ENCODE results near the gene OLR1. TPM values are rescaled to one million over a fixed set of nuclear protein-coding genes. Genes with fewer than 3 reads are reported as not detected.
"Not testable (repeated sequence)": the region's sequence is repeated elsewhere in the genome, so short reads cannot be mapped to it uniquely, and the experiment has no call there.

Gene OLR1
- not detected in 2 replicates for total RNA-seq
- long read RNA-seq = 0 reads

DNA sequence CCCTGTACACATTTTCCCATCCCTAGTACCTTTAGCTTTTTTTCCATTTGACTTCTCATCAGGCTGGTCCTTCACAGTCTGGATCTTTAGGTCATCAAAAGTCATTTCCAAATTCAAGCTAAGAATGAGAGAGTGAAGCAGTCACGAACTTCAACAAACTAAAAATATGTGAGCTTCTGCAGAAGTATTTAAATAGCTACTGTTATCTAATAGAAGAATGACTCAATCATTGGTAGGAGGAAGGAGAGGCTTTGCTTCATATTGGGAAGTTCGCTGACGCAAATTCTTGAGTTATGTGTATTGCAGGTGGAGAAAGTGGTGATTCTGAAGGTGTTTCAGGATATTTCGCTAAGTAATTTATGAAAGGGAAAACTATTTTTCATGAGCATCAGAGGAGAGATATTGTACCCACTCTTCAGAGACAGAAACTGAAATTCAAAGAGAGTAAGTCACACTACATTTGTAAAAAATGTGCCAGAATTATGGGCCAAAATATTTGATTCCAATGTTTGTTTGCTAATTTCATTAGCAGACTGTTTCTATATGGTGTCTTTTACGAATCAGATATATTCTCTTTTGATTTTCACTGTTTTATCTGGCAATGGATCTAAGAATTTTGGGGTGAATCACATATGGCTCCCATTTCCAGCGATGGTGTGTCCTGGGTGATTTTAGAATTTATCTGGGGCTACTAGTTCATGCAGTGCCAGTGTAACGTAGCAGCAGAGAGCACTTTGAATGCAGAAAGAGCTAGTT, at the start of gene OLR1:
Gene OLR1, minus strand, starts transcription at position 160 of the 756 bp plus-strand sequence. Its CDS starts 55 bp downstream, at position 105.
- no peaks in the 10 kb centered on the region for H3K9me3 Mint-ChIP-seq
- no peak within 1 kb of the TSS for H3K4me3 Mint-ChIP-seq
- TF ChIP-seq, protein P1, sequence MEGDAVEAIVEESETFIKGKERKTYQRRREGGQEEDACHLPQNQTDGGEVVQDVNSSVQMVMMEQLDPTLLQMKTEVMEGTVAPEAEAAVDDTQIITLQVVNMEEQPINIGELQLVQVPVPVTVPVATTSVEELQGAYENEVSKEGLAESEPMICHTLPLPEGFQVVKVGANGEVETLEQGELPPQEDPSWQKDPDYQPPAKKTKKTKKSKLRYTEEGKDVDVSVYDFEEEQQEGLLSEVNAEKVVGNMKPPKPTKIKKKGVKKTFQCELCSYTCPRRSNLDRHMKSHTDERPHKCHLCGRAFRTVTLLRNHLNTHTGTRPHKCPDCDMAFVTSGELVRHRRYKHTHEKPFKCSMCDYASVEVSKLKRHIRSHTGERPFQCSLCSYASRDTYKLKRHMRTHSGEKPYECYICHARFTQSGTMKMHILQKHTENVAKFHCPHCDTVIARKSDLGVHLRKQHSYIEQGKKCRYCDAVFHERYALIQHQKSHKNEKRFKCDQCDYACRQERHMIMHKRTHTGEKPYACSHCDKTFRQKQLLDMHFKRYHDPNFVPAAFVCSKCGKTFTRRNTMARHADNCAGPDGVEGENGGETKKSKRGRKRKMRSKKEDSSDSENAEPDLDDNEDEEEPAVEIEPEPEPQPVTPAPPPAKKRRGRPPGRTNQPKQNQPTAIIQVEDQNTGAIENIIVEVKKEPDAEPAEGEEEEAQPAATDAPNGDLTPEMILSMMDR (conservative IDR thresholded peaks at IDR 0.05) = no peak
- no peaks in the 10 kb centered on the region for H3K36me3 Mint-ChIP-seq (ENCODE audit: low read depth)
- no peak for DNase-seq (ENCODE audit: low read depth, low spot score)
- no peak within 1 kb of the TSS for H3K27ac Mint-ChIP-seq (ENCODE audit: unreplicated experiment)
- no peaks in the 10 kb centered on the region for H3K4me1 Mint-ChIP-seq
- H3K27me3 Mint-ChIP-seq (ENCODE audit: low read depth) = no peaks in the 10 kb centered on the region

DNA sequence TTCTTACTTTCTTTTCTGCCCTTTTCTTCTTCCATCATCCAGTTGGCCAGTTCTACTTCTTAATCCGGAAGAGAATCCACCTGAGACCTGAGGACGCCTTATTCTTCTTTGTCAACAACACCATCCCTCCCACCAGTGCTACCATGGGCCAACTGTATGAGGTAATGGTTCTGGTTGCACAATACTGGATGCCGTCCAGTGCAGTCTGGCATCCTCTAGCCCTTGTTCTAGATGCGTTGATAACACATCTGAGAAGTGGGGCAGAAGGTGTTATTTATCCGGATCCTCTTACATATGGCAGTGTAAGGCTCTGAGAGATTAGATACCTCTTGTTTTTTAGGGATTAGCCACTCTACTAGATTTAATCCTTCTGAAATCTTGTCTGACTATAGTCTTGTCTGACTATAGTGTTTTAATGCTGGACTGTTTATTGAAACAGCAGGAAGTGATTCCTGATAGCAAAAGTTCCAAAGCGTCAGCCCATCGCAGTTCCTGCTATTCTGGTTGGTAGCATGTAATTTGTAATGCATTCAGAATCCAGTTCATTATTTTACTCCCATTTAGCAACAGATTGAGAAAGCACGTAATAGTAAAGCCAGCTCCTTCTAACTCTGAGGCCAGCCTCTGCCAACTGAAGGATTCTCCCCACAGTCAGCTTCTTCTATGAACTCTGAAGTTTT, 48.6 kb upstream of the OLR1 start:
- no peak for DNase-seq (ENCODE audit: low read depth, low spot score)
- Mint-ChIP-seq H3K27me3 (ENCODE audit: low read depth) (no peaks in the 10 kb centered on the region), H3K36me3 (ENCODE audit: low read depth) (peaks cover 17% of the 10 kb centered on the region), H3K4me1 (no peaks in the 10 kb centered on the region), H3K9me3 (no peaks in the 10 kb centered on the region), H3K4me3 (no peak overlapping the region), H3K27ac (ENCODE audit: unreplicated experiment) (no peak overlapping the region)
- TF ChIP-seq, protein P1 (conservative IDR thresholded peaks at IDR 0.05) = no peak

- no peak overlapping the region for H3K4me3 Mint-ChIP-seq
- peaks cover 12% of the 10 kb centered on the region for H3K27me3 Mint-ChIP-seq (ENCODE audit: low read depth)
- no peak overlapping the region for H3K27ac Mint-ChIP-seq (ENCODE audit: unreplicated experiment)
- no peak for DNase-seq (ENCODE audit: low read depth, low spot score)
- H3K9me3 Mint-ChIP-seq = no peaks in the 10 kb centered on the region
- H3K4me1 Mint-ChIP-seq = peaks cover 17% of the 10 kb centered on the region
- H3K36me3 Mint-ChIP-seq (ENCODE audit: low read depth) = peaks cover 15% of the 10 kb centered on the region
- TF ChIP-seq, protein P1 (conservative IDR thresholded peaks at IDR 0.05) = no peak
Measured at GRCh38 chr12:10218021-10218420, 46.1 kb upstream of the OLR1 start.

DNA sequence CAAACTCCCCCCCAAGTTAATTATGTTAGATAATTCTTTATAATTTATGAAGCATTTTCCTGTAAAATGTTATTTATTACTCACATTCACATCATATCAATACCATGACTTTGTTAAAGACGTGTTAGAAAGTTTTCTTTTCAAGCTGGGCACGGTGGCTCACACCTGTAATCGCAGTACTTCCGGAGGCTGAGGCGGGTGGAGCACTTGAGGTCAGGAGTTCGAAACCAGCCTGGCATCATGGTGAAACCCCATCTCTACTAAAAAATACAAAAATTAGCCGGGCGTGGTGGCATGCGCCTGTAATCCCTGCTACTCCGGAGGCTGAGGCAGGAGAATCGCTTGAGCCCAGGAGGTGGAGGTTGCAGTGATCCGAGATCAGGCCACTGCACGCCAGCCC, 44.0 kb upstream of the OLR1 start:
- not testable (repeated sequence) for DNase-seq (ENCODE audit: low read depth, low spot score); H3K9me3 Mint-ChIP-seq; H3K36me3 Mint-ChIP-seq (ENCODE audit: low read depth); H3K27ac Mint-ChIP-seq (ENCODE audit: unreplicated experiment); H3K4me3 Mint-ChIP-seq
- Mint-ChIP-seq H3K27me3 (ENCODE audit: low read depth) (peaks cover 12% of the 10 kb centered on the region), H3K4me1 (peaks cover 24% of the 10 kb centered on the region)

DNA sequence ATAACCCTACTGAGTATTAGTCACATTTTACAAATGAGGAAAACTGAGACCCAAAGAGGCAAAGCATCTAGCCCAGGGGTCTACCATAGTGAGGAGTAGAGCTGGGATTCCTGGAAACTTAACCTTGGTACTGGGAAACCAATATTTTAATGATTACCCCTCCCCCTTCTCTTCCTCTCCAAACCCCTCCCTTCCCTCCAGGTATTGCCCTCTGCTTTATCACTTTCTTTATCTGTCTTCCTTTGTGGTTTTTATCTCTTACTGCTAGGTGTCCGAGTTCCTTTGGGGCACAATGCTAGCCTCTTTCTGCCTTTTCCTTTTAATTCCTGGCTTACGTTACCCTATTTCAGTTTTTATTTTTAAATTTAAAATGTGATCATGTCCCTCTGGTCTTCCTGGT, 43.5 kb upstream of the OLR1 start:
- Mint-ChIP-seq H3K36me3 (ENCODE audit: low read depth) (peaks cover 3% of the 10 kb centered on the region), H3K27me3 (ENCODE audit: low read depth) (peaks cover 12% of the 10 kb centered on the region), H3K9me3 (no peaks in the 10 kb centered on the region), H3K27ac (ENCODE audit: unreplicated experiment) (no peak overlapping the region), H3K4me3 (peak overlapping the region; percentile 38), H3K4me1 (peaks cover 24% of the 10 kb centered on the region)
- DNase-seq (ENCODE audit: low read depth, low spot score) = no peak
- TF ChIP-seq, protein P1 (conservative IDR thresholded peaks at IDR 0.05) = no peak

DNA sequence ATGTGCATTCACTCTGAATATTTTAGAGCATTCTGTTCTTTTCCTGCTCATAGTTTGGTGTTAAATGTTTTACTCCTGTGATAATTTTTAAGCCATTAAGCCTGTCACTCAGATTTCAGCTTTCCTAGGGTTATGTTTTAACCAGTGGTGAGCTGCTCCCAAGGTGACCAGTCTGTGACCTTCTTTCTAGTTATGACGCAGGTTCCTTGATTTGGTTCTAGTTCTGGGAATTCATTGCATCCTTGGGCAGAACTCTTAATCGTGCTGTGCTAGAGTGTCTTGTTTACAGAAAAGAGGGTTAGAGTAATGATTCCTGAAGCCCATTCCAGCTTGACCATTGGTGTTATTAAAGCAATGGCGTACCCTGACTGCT, 42.9 kb upstream of the OLR1 start:
- Mint-ChIP-seq H3K27ac (ENCODE audit: unreplicated experiment) (no peak overlapping the region), H3K9me3 (no peaks in the 10 kb centered on the region), H3K4me3 (peak overlapping the region; percentile 95), H3K27me3 (ENCODE audit: low read depth) (peaks cover 12% of the 10 kb centered on the region), H3K4me1 (peaks cover 24% of the 10 kb centered on the region), H3K36me3 (ENCODE audit: low read depth) (no peaks in the 10 kb centered on the region)
- TF ChIP-seq, protein P1 (conservative IDR thresholded peaks at IDR 0.05) = no peak
- DNase-seq (ENCODE audit: low read depth, low spot score) = no peak

Measured in neural crest cell (in vitro differentiated cells).